ENCODE data around the gene REG4. TPM values are rescaled to one million over a fixed set of nuclear protein-coding genes. Genes with fewer than 3 reads are reported as not detected.

Gene REG4
- total and polyA plus RNA-seq, 2 donors (not counting 1 experiment from before 2014, with no cell fraction given): not detected

DNA sequence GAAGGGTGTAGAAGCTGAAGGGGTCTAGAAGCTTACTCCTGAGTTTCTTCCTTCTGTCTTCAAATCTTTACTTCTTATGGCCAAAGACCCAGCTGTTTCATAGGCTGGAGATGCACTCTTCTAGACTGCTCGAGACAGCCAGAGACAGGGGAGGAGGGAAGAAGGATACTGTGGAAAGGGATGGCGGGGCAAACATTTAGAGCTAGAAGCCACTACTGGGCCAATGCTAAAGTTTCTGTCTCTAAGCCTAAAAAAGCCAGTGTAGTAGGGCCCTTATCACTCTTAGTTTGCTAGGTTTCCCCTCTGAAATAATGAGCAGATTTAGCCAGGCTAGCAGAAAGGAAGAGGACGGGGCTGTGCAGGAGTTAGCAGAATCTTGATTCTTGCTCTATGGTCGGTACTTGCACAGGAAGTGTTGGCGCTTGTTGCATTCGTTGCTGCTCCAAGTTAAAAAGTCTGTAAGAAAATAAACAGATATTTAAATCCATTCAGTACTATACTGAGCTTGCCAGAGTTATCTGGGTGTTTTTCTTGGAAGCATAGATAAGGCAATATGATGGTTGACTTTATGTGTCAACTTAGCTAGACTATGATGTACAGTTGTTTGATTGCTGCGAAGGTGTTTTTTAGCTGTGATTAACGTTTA, 16.9 kb downstream of the REG4 start:
- H3K4me2 ChIP-seq (replicated peaks; ENCODE audit: low read depth, low read length, poor library complexity, severe bottlenecking): no peak overlapping the region
- no peak overlapping the region for H2AFZ ChIP-seq (ENCODE audit: insufficient read depth, low read depth, low read length, poor library complexity, severe bottlenecking)
- H3K36me3 ChIP-seq (replicated peaks in 1 of 2; ENCODE audit: control extremely low read depth in 1 of 2, control insufficient read depth in 1 of 2, extremely low read depth in 1 of 2, insufficient read depth in 2 of 2, low read length in 1 of 2): no peaks in the 10 kb centered on the region
- Mint-ChIP-seq H3K4me3 (no peak overlapping the region), H3K4me1 (no peaks in the 10 kb centered on the region), H3K27me3 (peaks cover 18% of the 10 kb centered on the region), H3K27ac (no peak overlapping the region), H3K9me3 (ENCODE audit: insufficient read depth) (no peaks in the 10 kb centered on the region)
- H3K4me3 ChIP-seq (ENCODE audit: control extremely low read depth in 1 of 5, extremely low read depth in 1 of 5, insufficient read depth in 1 of 5, low read depth in 2 of 5, low read length in 4 of 5): no peak overlapping the region
- TF ChIP-seq EZH2 (IDR thresholded peaks at IDR 0.05; ENCODE audit: borderline replicate concordance, insufficient read depth, low read depth, low read length, poor library complexity, severe bottlenecking): no peak
- TF ChIP-seq, protein P1, sequence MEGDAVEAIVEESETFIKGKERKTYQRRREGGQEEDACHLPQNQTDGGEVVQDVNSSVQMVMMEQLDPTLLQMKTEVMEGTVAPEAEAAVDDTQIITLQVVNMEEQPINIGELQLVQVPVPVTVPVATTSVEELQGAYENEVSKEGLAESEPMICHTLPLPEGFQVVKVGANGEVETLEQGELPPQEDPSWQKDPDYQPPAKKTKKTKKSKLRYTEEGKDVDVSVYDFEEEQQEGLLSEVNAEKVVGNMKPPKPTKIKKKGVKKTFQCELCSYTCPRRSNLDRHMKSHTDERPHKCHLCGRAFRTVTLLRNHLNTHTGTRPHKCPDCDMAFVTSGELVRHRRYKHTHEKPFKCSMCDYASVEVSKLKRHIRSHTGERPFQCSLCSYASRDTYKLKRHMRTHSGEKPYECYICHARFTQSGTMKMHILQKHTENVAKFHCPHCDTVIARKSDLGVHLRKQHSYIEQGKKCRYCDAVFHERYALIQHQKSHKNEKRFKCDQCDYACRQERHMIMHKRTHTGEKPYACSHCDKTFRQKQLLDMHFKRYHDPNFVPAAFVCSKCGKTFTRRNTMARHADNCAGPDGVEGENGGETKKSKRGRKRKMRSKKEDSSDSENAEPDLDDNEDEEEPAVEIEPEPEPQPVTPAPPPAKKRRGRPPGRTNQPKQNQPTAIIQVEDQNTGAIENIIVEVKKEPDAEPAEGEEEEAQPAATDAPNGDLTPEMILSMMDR (IDR thresholded peaks at IDR 0.05): no peak
- ATAC-seq (ENCODE audit: low read depth) (no peak), DNase-seq (no peak)
- no peaks in the 10 kb centered on the region for H3K4me1 ChIP-seq (ENCODE audit: control insufficient read depth in 2 of 2, insufficient read depth in 2 of 2, low read length in 2 of 2)
- no peaks in the 10 kb centered on the region for H3K9me3 ChIP-seq (ENCODE audit: control extremely low read depth in 1 of 3, control insufficient read depth in 2 of 3, insufficient read depth in 1 of 3, low read length in 2 of 3)
- CTCF ChIA-PET: no interaction called here
- WGBS (ENCODE audit: insufficient coverage): 89% methylated on average over 2 of the region's 8 CpGs
- intact Hi-C loops (cut with micrococcal nuclease): no loop called here
- no peak overlapping the region for H3K9ac ChIP-seq (ENCODE audit: low read length)
- H4K20me1 ChIP-seq (ENCODE audit: control insufficient read depth, insufficient read depth, low read length, poor library complexity, severe bottlenecking): no peaks in the 10 kb centered on the region
- H3K27me3 ChIP-seq (replicated peaks in 1 of 4; ENCODE audit: control extremely low read depth in 1 of 4, control insufficient read depth in 3 of 4, insufficient read depth in 4 of 4, low read length in 3 of 4): no peaks in the 10 kb centered on the region
- POLR2A ChIA-PET: no interaction called here
- no peaks in the 10 kb centered on the region for H3K79me2 ChIP-seq (ENCODE audit: control insufficient read depth, insufficient read depth, low read length)
- no peak overlapping the region for H3K27ac ChIP-seq (ENCODE audit: low read length in 2 of 2)

DNA sequence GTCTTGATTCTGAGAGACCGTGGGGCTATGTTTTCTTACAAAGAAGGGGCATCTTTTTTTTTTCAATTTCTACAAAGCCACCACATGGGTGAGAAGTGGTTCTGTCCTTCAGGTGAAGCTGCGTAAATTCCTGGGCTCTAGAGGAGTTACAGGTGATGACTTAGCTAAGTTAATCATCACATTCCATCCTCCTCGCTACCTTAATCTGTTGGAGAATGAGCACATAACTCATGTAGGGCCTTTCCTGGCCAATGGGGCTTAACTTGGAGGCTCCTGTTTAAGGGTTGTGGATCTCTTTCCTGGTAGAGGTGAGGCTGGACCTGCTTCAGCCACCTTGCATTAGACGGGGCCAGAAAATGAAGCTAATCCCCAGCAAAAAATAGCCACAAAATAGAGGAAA, 19.9 kb downstream of the REG4 start:
- WGBS (ENCODE audit: insufficient coverage): no CpG with 5 or more reads among the region's 4 CpGs
- Histone ChIP-seq H3K9me3 (ENCODE audit: control extremely low read depth in 1 of 3, control insufficient read depth in 2 of 3, insufficient read depth in 1 of 3, low read length in 2 of 3) (no peaks in the 10 kb centered on the region), H3K27me3 (replicated peaks in 1 of 4; ENCODE audit: control extremely low read depth in 1 of 4, control insufficient read depth in 3 of 4, insufficient read depth in 4 of 4, low read length in 3 of 4) (no peaks in the 10 kb centered on the region), H3K79me2 (ENCODE audit: control insufficient read depth, insufficient read depth, low read length) (no peaks in the 10 kb centered on the region), H3K4me1 (ENCODE audit: control insufficient read depth in 2 of 2, insufficient read depth in 2 of 2, low read length in 2 of 2) (no peaks in the 10 kb centered on the region), H2AFZ (ENCODE audit: insufficient read depth, low read depth, low read length, poor library complexity, severe bottlenecking) (no peak overlapping the region), H4K20me1 (ENCODE audit: control insufficient read depth, insufficient read depth, low read length, poor library complexity, severe bottlenecking) (no peaks in the 10 kb centered on the region), H3K36me3 (replicated peaks in 1 of 2; ENCODE audit: control extremely low read depth in 1 of 2, control insufficient read depth in 1 of 2, extremely low read depth in 1 of 2, insufficient read depth in 2 of 2, low read length in 1 of 2) (no peaks in the 10 kb centered on the region), H3K9ac (ENCODE audit: low read length) (no peak overlapping the region), H3K4me3 (ENCODE audit: control extremely low read depth in 1 of 5, extremely low read depth in 1 of 5, insufficient read depth in 1 of 5, low read depth in 2 of 5, low read length in 4 of 5) (no peak overlapping the region), H3K4me2 (replicated peaks; ENCODE audit: low read depth, low read length, poor library complexity, severe bottlenecking) (no peak overlapping the region), H3K27ac (ENCODE audit: low read length in 2 of 2) (no peak overlapping the region)
- ChIA-PET CTCF (no interaction called here), POLR2A (no interaction called here)
- intact Hi-C loops (cut with micrococcal nuclease): no loop called here
- no peaks in the 10 kb centered on the region for H3K9me3 Mint-ChIP-seq (ENCODE audit: insufficient read depth)
- H3K27me3 Mint-ChIP-seq: peaks cover 18% of the 10 kb centered on the region
- no peak overlapping the region for H3K27ac Mint-ChIP-seq
- ATAC-seq (ENCODE audit: low read depth): no peak
- TF ChIP-seq, protein P1 (IDR thresholded peaks at IDR 0.05): no peak
- TF ChIP-seq EZH2 (IDR thresholded peaks at IDR 0.05; ENCODE audit: borderline replicate concordance, insufficient read depth, low read depth, low read length, poor library complexity, severe bottlenecking): no peak
- no peaks in the 10 kb centered on the region for H3K4me1 Mint-ChIP-seq
- H3K4me3 Mint-ChIP-seq: no peak overlapping the region
- DNase-seq: no peak

Measured in B cell (primary cell).